IMR-90 (cell line): ENCODE results near the gene PTPRN2. TPM values are rescaled to one million over a fixed set of nuclear protein-coding genes. Genes with fewer than 3 reads are reported as not detected.

Experiments
- ATAC-seq: fragments of 200-7000 bp; cut with Tn5 transposase; 2 replicates; pipeline ENCODE4 v1.9.1; 2020; ENCODE audit warnings: low read depth, mild to moderate bottlenecking, moderate library complexity
- BruUV-seq: library from RNA; stranded (reverse); fragments of 400-500 nt; replicated peaks from 2 replicates; lab custom pipeline; 2021; lab: Mats Ljungman, UMichigan
- CTCF ChIA-PET: fragments of 300-600 bp; formaldehyde crosslinking; extraction: SDS; loops from one replicate; lab custom pipeline; 2021; ENCODE audit warnings: antibody characterized with exemption; lab: Yijun Ruan, JAX
- POLR2A ChIA-PET: fragments of 300-600 bp; sonication (Branson Sonifier 250); formaldehyde crosslinking; loops from one replicate; lab custom pipeline; 2022; ENCODE audit warnings: antibody characterized with exemption; ENCODE audit not compliant: unreplicated experiment; lab: Charles Lee
- DNase-seq: peaks from one replicate; pipeline ENCODE4 v3.0.0; 2013
- H2AFZ ChIP-seq: replicated peaks from 2 replicates; pipeline ENCODE3; 2013; ENCODE audit warnings: low read length, mild to moderate bottlenecking; ENCODE audit not compliant: poor library complexity
- H2AK5ac ChIP-seq: 2 replicates; pipeline ENCODE4 v1.6.1; 2013; ENCODE audit warnings: low read depth, low read length, inconsistent platforms
- H2AK9ac ChIP-seq: replicated peaks from 2 replicates; pipeline ENCODE3; 2013; ENCODE audit warnings: mild to moderate bottlenecking, low read depth, low read length, moderate library complexity; ENCODE audit not compliant: poor library complexity
- H2BK120ac ChIP-seq: 2 replicates; pipeline ENCODE4 v1.6.1; 2013; ENCODE audit warnings: low read depth, low read length, inconsistent platforms
- H2BK15ac ChIP-seq: 3 replicates; pipeline ENCODE4 v1.6.1; 2013; ENCODE audit warnings: low read depth, low read length, inconsistent platforms
- H2BK20ac ChIP-seq: 2 replicates; pipeline ENCODE4 v1.6.1; 2013; ENCODE audit warnings: low read depth, mild to moderate bottlenecking, inconsistent platforms, low read length, moderate library complexity
- H2BK5ac ChIP-seq: 2 replicates; pipeline ENCODE4 v1.6.1; 2013; ENCODE audit warnings: mild to moderate bottlenecking, low read depth, low read length, inconsistent platforms; ENCODE audit not compliant: poor library complexity, severe bottlenecking
- H3K14ac ChIP-seq: replicated peaks from 2 replicates; pipeline ENCODE4 v1.6.1; 2013; ENCODE audit warnings: low read depth, low read length, inconsistent platforms
- H3K18ac ChIP-seq: 2 replicates; pipeline ENCODE4 v1.6.1; 2013; ENCODE audit warnings: low read depth, low read length, control low read depth
- H3K23ac ChIP-seq: 2 replicates; pipeline ENCODE4 v1.6.1; 2013; ENCODE audit warnings: low read depth, low read length, inconsistent platforms
- H3K27ac ChIP-seq: 2 replicates; pipeline ENCODE4 v1.5.1; 2013; ENCODE audit warnings: mild to moderate bottlenecking, control low read depth, low read length; ENCODE audit not compliant: insufficient read depth
- H3K27me3 ChIP-seq: 2 replicates; pipeline ENCODE4 v1.6.1; 2013; ENCODE audit warnings: low read length; ENCODE audit not compliant: control insufficient read depth, insufficient read depth
- H3K36me3 ChIP-seq: 2 replicates; pipeline ENCODE4 v1.6.1; 2013; ENCODE audit warnings: low read length, mixed read lengths; ENCODE audit not compliant: control insufficient read depth, insufficient read depth
- H3K4ac ChIP-seq: 2 replicates; pipeline ENCODE4 v1.6.1; 2013; ENCODE audit warnings: low read depth, low read length, inconsistent platforms
- H3K4me1 ChIP-seq: 2 replicates; pipeline ENCODE4 v1.6.1; 2013; ENCODE audit warnings: low read length, mixed read lengths; ENCODE audit not compliant: control insufficient read depth, insufficient read depth
- H3K4me2 ChIP-seq: 2 replicates; pipeline ENCODE4 v1.6.1; 2013; ENCODE audit warnings: low read depth, mild to moderate bottlenecking, control low read depth, low read length, moderate library complexity
- H3K4me3 ChIP-seq: 2 replicates; pipeline ENCODE4 v1.5.1; 2013; ENCODE audit warnings: low read depth, mild to moderate bottlenecking, control low read depth, low read length, moderate library complexity; ENCODE audit not compliant: insufficient read depth
- H3K56ac ChIP-seq: 2 replicates; pipeline ENCODE4 v1.6.1; 2013; ENCODE audit warnings: low read length, inconsistent platforms; ENCODE audit not compliant: insufficient read depth; ENCODE audit errors: extremely low read depth
- H3K79me1 ChIP-seq, 2 experiments: 2 replicates each; pipeline ENCODE4 v1.6.1; 2013; ENCODE audit warnings: low read length in 2 of 2, inconsistent platforms in 1 of 2, low read depth in 1 of 2
- H3K9ac ChIP-seq: 2 replicates; pipeline ENCODE4 v1.6.1; 2013; ENCODE audit warnings: low read depth, low read length, control low read depth
- H3K9me1 ChIP-seq: 2 replicates; pipeline ENCODE4 v1.6.1; 2013; ENCODE audit warnings: low read length, inconsistent platforms; ENCODE audit not compliant: insufficient read depth
- H3K9me3 ChIP-seq: 2 replicates; pipeline ENCODE4 v1.6.1; 2013; ENCODE audit warnings: low read length; ENCODE audit not compliant: control insufficient read depth, insufficient read depth
- H4K20me1 ChIP-seq: 2 replicates; pipeline ENCODE4 v1.6.1; 2013; ENCODE audit warnings: low read length, inconsistent platforms; ENCODE audit not compliant: insufficient read depth
- H4K5ac ChIP-seq: 2 replicates; pipeline ENCODE4 v1.6.1; 2013; ENCODE audit warnings: mild to moderate bottlenecking, low read depth, low read length, control low read depth
- H4K8ac ChIP-seq, 2 experiments: 2 replicates each; pipeline ENCODE4 v1.6.1; 2013; ENCODE audit warnings: low read depth in 2 of 2, low read length in 2 of 2, control low read depth in 1 of 2, inconsistent platforms in 1 of 2
- H4K91ac ChIP-seq: 2 replicates; pipeline ENCODE4 v1.6.1; 2013; ENCODE audit warnings: low read depth, low read length, inconsistent platforms; ENCODE audit not compliant: insufficient read depth
- BHLHE40 ChIP-seq: fragments of 150-350 bp; IDR thresholded peaks from 2 replicates; pipeline ENCODE4 v1.6.1; 2016; ENCODE audit warnings: mild to moderate bottlenecking, low read depth, low read length
- CTCF ChIP-seq: conservative IDR thresholded peaks from 2 replicates; pipeline ENCODE4 v1.5.1; 2012; ENCODE audit warnings: mild to moderate bottlenecking, low read depth, low read length, improper control_type of control experiment
- ELK1 ChIP-seq: fragments of 150-350 bp; IDR thresholded peaks from 2 replicates; pipeline ENCODE4 v1.6.1; 2016; ENCODE audit warnings: low read depth, mild to moderate bottlenecking, low read length, moderate library complexity, borderline replicate concordance
- FOS ChIP-seq: fragments of 150-350 bp; IDR thresholded peaks from 2 replicates; pipeline ENCODE4 v1.6.1; 2016; ENCODE audit warnings: low read depth, low read length
- MAFK ChIP-seq: IDR thresholded peaks from 2 replicates; pipeline ENCODE4 v1.6.1; 2012; ENCODE audit warnings: low read depth, low read length, improper control_type of control experiment
- MXI1 ChIP-seq: IDR thresholded peaks from 2 replicates; pipeline ENCODE4 v1.6.1; 2012; ENCODE audit warnings: low read depth, mild to moderate bottlenecking, low read length, moderate library complexity, borderline replicate concordance
- POLR2A ChIP-seq: IDR thresholded peaks from 2 replicates; pipeline ENCODE4 v1.6.1; 2012; ENCODE audit warnings: mild to moderate bottlenecking, low read depth, low read length
- RCOR1 ChIP-seq: IDR thresholded peaks from 2 replicates; pipeline ENCODE4 v1.6.1; 2012; ENCODE audit warnings: mild to moderate bottlenecking, low read length, improper control_type of control experiment; ENCODE audit not compliant: insufficient replicate concordance
- RFX5 ChIP-seq: IDR thresholded peaks from 2 replicates; pipeline ENCODE4 v1.8.0; 2012; ENCODE audit warnings: low read depth, mild to moderate bottlenecking, low read length, moderate library complexity
- USF2 ChIP-seq: fragments of 150-350 bp; IDR thresholded peaks from 2 replicates; pipeline ENCODE4 v1.6.1; 2017; ENCODE audit warnings: mild to moderate bottlenecking, antibody characterized with exemption, low read length, low read depth
- WGBS, 2 experiments: methylation state at CpG; one replicate each; pipeline versions ENCODE4 v1.1.5 to v1.1.7; 2013; ENCODE audit warnings: missing lambda C conversion rate in 2 of 2; ENCODE audit not compliant: insufficient read length in 1 of 2; ENCODE audit errors: extremely low coverage in 2 of 2; 5-methylcytosine and 5-hydroxymethylcytosine counted together
- dilution Hi-C: fragments of 300-500 bp; cut with HindIII; formaldehyde crosslinking; loops from one replicate; pipeline ENCODE4 v1.14.3; 2018; ENCODE audit warnings: low sequenced_read_pairs; ENCODE audit not compliant: unreplicated experiment
- in situ Hi-C: fragments of 300-500 bp; cut with MboI; formaldehyde crosslinking; loops from 3 replicates; pipeline ENCODE4 v1.14.3; 2019; ENCODE audit warnings: low sequenced_read_pairs, inconsistent platforms, mixed read lengths
- intact Hi-C: fragments of 100-400 bp; cut with micrococcal nuclease; formaldehyde crosslinking; loops from 2 replicates; pipeline ENCODE4 v1.10.0; 2022
- polyA plus RNA-seq, 3 experiments: library from polyadenylated mRNA; depleted of rRNA; stranded (reverse); fragments of >200 nt; gene quantifications; 2 replicates each; pipeline ENCODE4 v1.2.3, GENCODE V29; 2012; ENCODE audit warnings: low replicate concordance in 1 of 3
- total RNA-seq: library from RNA; depleted of rRNA; stranded (reverse); fragments of >200 nt; gene quantifications from 2 replicates; pipeline ENCODE4 v1.2.3, GENCODE V29; 2012

Gene PTPRN2
- total and polyA plus RNA-seq, 2 of the 4 experiments (the other 2 are of a cell fraction): 0.03 TPM; not detected in 1

- POLR2A ChIA-PET: no interaction called here
- Histone ChIP-seq H3K56ac (no peak overlapping the region), H3K9ac (no peak overlapping the region), H4K91ac (no peak overlapping the region), H2AK9ac (peak overlapping the region; percentile 28), H3K27me3 (no peaks in the 10 kb centered on the region), H2BK120ac (no peak overlapping the region), H2BK5ac (no peak overlapping the region), H3K18ac (no peak overlapping the region), H3K4me3 (no peak overlapping the region), H2BK15ac (no peak overlapping the region), H3K9me1 (no peaks in the 10 kb centered on the region), H3K27ac (no peak overlapping the region), H2AK5ac (no peak overlapping the region), H4K5ac (no peak overlapping the region), H2BK20ac (no peak overlapping the region), H3K9me3 (peaks cover 62% of the 10 kb centered on the region), H3K79me1 (no peaks in the 10 kb centered on the region), H4K20me1 (no peaks in the 10 kb centered on the region), H3K36me3 (no peaks in the 10 kb centered on the region), H3K14ac (no peak overlapping the region), H3K23ac (no peak overlapping the region), H3K4me2 (no peak overlapping the region), H2AFZ (no peak overlapping the region), H3K4ac (no peak overlapping the region), H4K8ac (no peak overlapping the region), H3K4me1 (no peaks in the 10 kb centered on the region)
- dilution Hi-C loops (no loop called here), intact Hi-C loops (no loop called here), in situ Hi-C loops (no loop called here)
- ATAC-seq (no peak), DNase-seq (no peak)
- CTCF ChIA-PET: no interaction called here
- BruUV-seq: no TSS peak
- 61% methylated on average over 7 of the region's 22 CpGs; no CpG with 5 or more reads in 1 of the 2 experiments for WGBS, 2 experiments
- no peak for TF ChIP-seq USF2
- no peak for TF ChIP-seq FOS
- no peak for TF ChIP-seq CTCF
- TF ChIP-seq RFX5: no peak
- TF ChIP-seq ELK1: no peak
- TF ChIP-seq MXI1: no peak
- TF ChIP-seq POLR2A: no peak
- no peak for TF ChIP-seq MAFK
- TF ChIP-seq RCOR1: no peak
- TF ChIP-seq BHLHE40: no peak
Observed at GRCh38 chr7:158028290-158028941, 559.2 kb downstream of the PTPRN2 start.
